PC-3 (cell line): Measurements from ENCODE around the gene SWSAP1. TPM values are rescaled to one million over a fixed set of nuclear protein-coding genes. Genes with fewer than 3 reads are reported as not detected.

ENCODE experiments used
- ATAC-seq: fragments of 200-7000 bp; cut with Tn5 transposase; 2 replicates; pipeline ENCODE4 v1.9.1; 2020; ENCODE audit warnings: mild to moderate bottlenecking, moderate library complexity
- BruUV-seq: library from RNA; stranded (reverse); fragments of 400-500 nt; replicated peaks from 2 replicates; lab custom pipeline; 2021; lab: Mats Ljungman, UMichigan
- CTCF ChIA-PET: fragments of 300-600 bp; sonication (Branson Sonifier 250); formaldehyde crosslinking; loops from one replicate; lab custom pipeline; 2022; ENCODE audit warnings: antibody characterized with exemption; lab: Charles Lee
- POLR2A ChIA-PET: fragments of 300-600 bp; sonication (Branson Sonifier 250); formaldehyde crosslinking; loops from one replicate; lab custom pipeline; 2022; ENCODE audit warnings: antibody characterized with exemption; ENCODE audit not compliant: unreplicated experiment; lab: Charles Lee
- DNase-seq: peaks from one replicate; pipeline ENCODE4 v3.0.0-alpha.2; 2015
- H2AFZ ChIP-seq: fragments of 300-600 bp; sonication (generic); 2 replicates; pipeline ENCODE4 v1.6.0; 2016; ENCODE audit warnings: antibody characterized with exemption, low read length
- H3F3A ChIP-seq: fragments of 300-600 bp; sonication (generic); one replicate; pipeline ENCODE4 v1.6.0; 2017; ENCODE audit warnings: antibody characterized with exemption, low read length, control low read depth, mild to moderate bottlenecking; ENCODE audit not compliant: unreplicated experiment
- H3K27ac ChIP-seq: fragments of 300-600 bp; sonication (generic); 2 replicates; pipeline ENCODE4 v1.5.1; 2016; ENCODE audit warnings: mild to moderate bottlenecking, low read length
- H3K27me3 ChIP-seq: fragments of 300-600 bp; sonication (generic); 2 replicates; pipeline ENCODE4 v1.6.1; 2016; ENCODE audit warnings: low read length, mixed read lengths
- H3K36me3 ChIP-seq: fragments of 300-600 bp; sonication (generic); 2 replicates; pipeline ENCODE4 v1.6.1; 2016; ENCODE audit warnings: low read depth, mixed run types, low read length, mixed read lengths
- H3K4me1 ChIP-seq: fragments of 300-600 bp; sonication (generic); 2 replicates; pipeline ENCODE4 v1.5.1; 2016; ENCODE audit warnings: low read length; ENCODE audit not compliant: insufficient read depth
- H3K4me2 ChIP-seq: fragments of 300-600 bp; sonication (generic); 2 replicates; pipeline ENCODE4 v1.6.0; 2016; ENCODE audit warnings: low read length
- H3K4me3 ChIP-seq: fragments of 300-600 bp; sonication (generic); 2 replicates; pipeline ENCODE4 v1.5.1; 2016; ENCODE audit warnings: mild to moderate bottlenecking, low read length, mixed read lengths
- H3K79me2 ChIP-seq: fragments of 300-600 bp; sonication (generic); 2 replicates; pipeline ENCODE4 v1.6.1; 2017; ENCODE audit warnings: low read length, mixed read lengths
- H3K9ac ChIP-seq: fragments of 300-600 bp; sonication (generic); 2 replicates; pipeline ENCODE4 v1.6.0; 2016; ENCODE audit warnings: mild to moderate bottlenecking, low read length
- H3K9me2 ChIP-seq: fragments of 300-600 bp; sonication (generic); replicated peaks from 2 replicates; pipeline ENCODE4 v1.6.1; 2016; ENCODE audit warnings: mixed run types, low read length, mixed read lengths
- H3K9me3 ChIP-seq: fragments of 300-600 bp; sonication (generic); 2 replicates; pipeline ENCODE4 v1.6.1; 2016; ENCODE audit warnings: low read length, mixed read lengths
- H4K20me1 ChIP-seq: fragments of 300-600 bp; sonication (generic); 2 replicates; pipeline ENCODE4 v1.6.1; 2016; ENCODE audit warnings: low read length, mixed read lengths
- CTCF ChIP-seq: fragments of 300-600 bp; sonication (generic); conservative IDR thresholded peaks from 2 replicates; pipeline ENCODE4 v1.5.1; 2017; ENCODE audit warnings: antibody characterized with exemption, low read depth, mild to moderate bottlenecking, low read length
- EZH2 ChIP-seq: fragments of 300-600 bp; sonication (generic); IDR thresholded peaks from one replicate; pipeline ENCODE4 v1.6.1; 2017; ENCODE audit warnings: antibody characterized with exemption, mild to moderate bottlenecking, low read length; ENCODE audit not compliant: unreplicated experiment
- EZH2phosphoT487 ChIP-seq: fragments of 300-600 bp; sonication (generic); IDR thresholded peaks from 2 replicates; pipeline ENCODE4 v1.6.1; 2018; ENCODE audit warnings: mild to moderate bottlenecking, antibody characterized with exemption, low read length, borderline replicate concordance
- intact Hi-C: fragments of 100-400 bp; cut with micrococcal nuclease; formaldehyde crosslinking; loops from 2 replicates; pipeline ENCODE4 v1.9.0; 2023
- total RNA-seq: library from RNA; depleted of rRNA; stranded (reverse); fragments of >200 nt; gene quantifications from 2 replicates; pipeline ENCODE4 v1.2.3, GENCODE V29; 2014

Gene SWSAP1
- total RNA-seq, 1 experiment from 2014 or later: 6.1 TPM

GRCh38 chr19:11375143-11375948, 880 bp downstream of the SWSAP1 start:
- peaks cover 12% of the 10 kb centered on the region for H3F3A ChIP-seq
- ATAC-seq (peak; percentile 3), DNase-seq (peak; percentile 49)
- H3K79me2 ChIP-seq: peaks cover 28% of the 10 kb centered on the region
- H3K4me1 ChIP-seq: peaks cover 55% of the 10 kb centered on the region
- peak overlapping the region; percentile 37 for H3K27ac ChIP-seq
- intact Hi-C loops: loop anchor here (1.0 kb wide), 1 partner anchor 36 kb away; the partner anchor contains the start of gene RAB3D
- no peaks in the 10 kb centered on the region for H3K36me3 ChIP-seq
- peak overlapping the region; percentile 93 for H3K4me2 ChIP-seq
- H2AFZ ChIP-seq: peak overlapping the region; percentile 25
- no peaks in the 10 kb centered on the region for H3K9me3 ChIP-seq
- TF ChIP-seq EZH2phosphoT487 (no peak), EZH2 (no peak), CTCF (no peak)
- peak overlapping the region; percentile 68 for H3K4me3 ChIP-seq
- H4K20me1 ChIP-seq: no peaks in the 10 kb centered on the region
- CTCF ChIA-PET: interaction anchor here (0.5 to 1.9 kb wide), 9 partner anchors 9 to 1403 kb away, joined by 3 to 13 read pairs (median 5); partner anchors contain the start of genes EPOR and PRKCSH
- peak overlapping the region; percentile 52 for H3K9ac ChIP-seq
- no peaks in the 10 kb centered on the region for H3K9me2 ChIP-seq
- no peaks in the 10 kb centered on the region for H3K27me3 ChIP-seq
- POLR2A ChIA-PET: interaction anchor here (0.6 to 1.9 kb wide), 6 partner anchors 29 to 233 kb away, joined by 3 to 34 read pairs (median 6); partner anchors contain the start of genes CCDC159, RAB3D, RGL3 and TMEM205
- BruUV-seq: TSS peak; percentile 92

DNA sequence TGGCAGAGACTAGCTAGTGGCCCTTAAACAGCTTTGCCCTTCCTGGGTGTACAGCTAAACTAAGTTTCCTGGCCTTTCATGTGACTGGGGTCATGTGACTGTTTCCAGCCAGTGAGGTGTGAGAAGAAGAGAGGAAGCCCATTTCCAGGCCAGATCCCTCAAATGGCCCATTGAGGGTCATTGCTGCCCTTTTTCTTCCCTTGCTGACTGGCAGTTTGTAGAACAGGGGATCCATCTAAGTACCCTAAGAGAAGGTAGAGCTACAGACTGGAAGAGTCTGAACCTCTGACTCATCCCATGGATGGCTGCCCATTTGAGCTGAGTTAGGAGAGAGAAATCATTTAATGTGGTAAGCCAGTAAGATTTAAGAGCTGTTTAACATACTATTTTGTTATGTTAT, 2.8 kb downstream of the SWSAP1 start:
- H3K9me3 ChIP-seq: no peaks in the 10 kb centered on the region
- ATAC-seq (no peak), DNase-seq (peak; percentile 96)
- TF ChIP-seq EZH2: no peak
- no peak for TF ChIP-seq CTCF
- no peak for TF ChIP-seq EZH2phosphoT487
- H3F3A ChIP-seq: peaks cover 12% of the 10 kb centered on the region
- intact Hi-C loops: no loop called here
- no peak overlapping the region for H2AFZ ChIP-seq
- POLR2A ChIA-PET: interaction anchor here (0.6 kb wide), 3 partner anchors 9 to 157 kb away, joined by 3 read pairs; partner anchors contain the start of gene PRKCSH
- H3K27ac ChIP-seq: peak overlapping the region; percentile 73
- no peaks in the 10 kb centered on the region for H4K20me1 ChIP-seq
- no peaks in the 10 kb centered on the region for H3K9me2 ChIP-seq
- no peak overlapping the region for H3K9ac ChIP-seq
- CTCF ChIA-PET: interaction anchor here (0.5 to 1.8 kb wide), 8 partner anchors 25 to 105 kb away, joined by 3 to 15 read pairs (median 4); partner anchors contain the start of genes CCDC159, PRKCSH and TMEM205
- peaks cover 64% of the 10 kb centered on the region for H3K4me1 ChIP-seq
- H3K79me2 ChIP-seq: peaks cover 32% of the 10 kb centered on the region
- no peaks in the 10 kb centered on the region for H3K36me3 ChIP-seq
- no TSS peak for BruUV-seq
- H3K4me2 ChIP-seq: peak overlapping the region; percentile 76
- H3K4me3 ChIP-seq: no peak overlapping the region
- H3K27me3 ChIP-seq: no peaks in the 10 kb centered on the region
